GM10847 (cell line): ENCODE data around the gene PFKFB4.

Experiments
- POLR2A ChIP-seq: IDR thresholded peaks from 2 replicates; pipeline ENCODE4 v1.6.1; 2011; ENCODE audit not compliant: insufficient read length; ENCODE audit errors: extremely low read depth

The PFKFB4 gene

DNA sequence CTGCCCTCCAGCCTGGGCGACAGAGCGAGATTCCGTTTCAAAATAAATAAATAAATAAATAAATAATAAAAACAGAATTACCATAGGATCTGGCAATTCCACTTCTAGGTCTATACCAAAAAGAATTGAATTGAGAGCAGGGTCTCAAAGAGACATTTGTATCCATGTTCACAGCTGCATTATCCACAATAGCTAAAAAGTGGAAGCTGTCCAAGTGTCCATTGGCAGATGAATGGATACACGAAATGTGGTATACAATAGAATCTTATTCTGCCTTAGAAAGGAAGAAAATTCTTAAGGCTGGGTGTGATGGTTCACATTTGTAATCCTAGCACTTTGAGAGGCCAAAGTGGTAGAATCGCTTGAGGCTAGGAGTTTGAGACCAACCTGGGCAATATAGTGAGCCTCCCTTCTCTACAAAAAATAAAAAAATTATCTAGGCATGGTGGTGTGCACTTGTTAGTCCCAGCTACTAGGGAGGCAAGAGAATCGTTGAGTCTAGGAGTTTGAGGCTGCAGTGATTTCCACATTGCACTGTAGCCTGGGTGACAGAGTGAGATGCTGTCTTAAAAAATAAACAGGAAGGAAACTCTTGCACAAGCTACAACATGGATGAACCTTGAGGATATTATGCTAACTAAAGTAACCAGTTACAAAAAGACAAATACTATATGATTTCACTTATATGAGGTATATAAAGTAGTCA, 24.2 kb downstream of the PFKFB4 start:
- no peak for TF ChIP-seq POLR2A

DNA sequence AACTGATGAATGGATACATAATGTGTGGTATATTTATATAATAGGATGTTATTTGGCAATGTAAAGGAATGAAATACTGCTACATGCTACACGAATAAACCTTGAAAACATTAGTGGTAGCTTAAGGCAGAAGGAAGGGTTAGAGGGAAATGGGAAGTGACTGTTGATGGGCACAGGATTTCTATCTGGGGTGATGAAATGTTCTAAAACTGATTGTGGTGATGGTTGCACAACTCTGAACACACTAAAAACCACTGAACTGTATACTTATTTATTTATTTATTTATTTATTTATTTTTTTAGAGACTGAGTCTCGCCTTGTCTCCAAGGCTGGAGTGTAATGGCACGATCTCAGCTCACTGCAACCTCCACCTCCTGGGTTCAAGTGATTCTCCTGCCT, 27.8 kb downstream of the PFKFB4 start:
- TF ChIP-seq POLR2A, result no peak

DNA sequence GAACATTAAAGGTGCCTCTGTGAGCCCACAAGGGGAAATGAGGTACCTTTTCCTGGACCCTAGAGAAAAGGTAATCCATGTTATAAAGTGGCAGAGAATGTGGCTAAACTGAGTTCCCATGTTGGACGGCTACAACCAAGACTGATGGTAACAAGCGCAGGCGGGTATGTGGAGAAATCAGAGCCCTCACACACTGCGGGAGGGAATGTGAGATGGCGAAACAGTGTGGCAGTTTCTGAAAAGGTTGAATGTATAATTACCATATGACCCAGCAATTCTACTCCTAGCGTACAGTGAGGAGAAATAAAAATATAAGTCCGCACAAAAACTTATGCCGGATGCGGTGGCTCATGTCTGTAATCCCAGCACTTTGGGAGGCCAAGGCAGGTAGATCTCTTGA, 28.6 kb downstream of the PFKFB4 start:
- TF ChIP-seq POLR2A, result no peak

DNA sequence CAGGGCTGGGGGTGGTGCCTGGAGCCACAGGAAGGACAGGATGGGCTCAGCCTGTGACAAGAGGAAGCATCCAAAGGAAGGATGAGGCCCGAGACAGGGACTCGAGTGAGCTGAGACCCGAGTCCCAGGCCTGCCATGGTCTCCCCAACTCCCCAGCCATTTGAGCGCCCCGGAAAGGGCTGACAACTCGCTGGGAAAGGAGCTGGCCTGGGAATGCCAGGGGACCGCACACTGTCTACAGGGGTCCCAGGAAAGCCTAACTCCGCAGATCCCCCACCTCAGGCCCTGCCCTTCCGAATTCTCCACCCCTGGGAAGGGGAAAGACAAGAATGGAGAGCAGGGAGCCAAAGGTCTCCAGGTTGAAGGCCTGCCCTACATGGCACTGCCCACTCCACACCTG, 31.6 kb downstream of the PFKFB4 start:
- TF ChIP-seq POLR2A, result no peak

DNA sequence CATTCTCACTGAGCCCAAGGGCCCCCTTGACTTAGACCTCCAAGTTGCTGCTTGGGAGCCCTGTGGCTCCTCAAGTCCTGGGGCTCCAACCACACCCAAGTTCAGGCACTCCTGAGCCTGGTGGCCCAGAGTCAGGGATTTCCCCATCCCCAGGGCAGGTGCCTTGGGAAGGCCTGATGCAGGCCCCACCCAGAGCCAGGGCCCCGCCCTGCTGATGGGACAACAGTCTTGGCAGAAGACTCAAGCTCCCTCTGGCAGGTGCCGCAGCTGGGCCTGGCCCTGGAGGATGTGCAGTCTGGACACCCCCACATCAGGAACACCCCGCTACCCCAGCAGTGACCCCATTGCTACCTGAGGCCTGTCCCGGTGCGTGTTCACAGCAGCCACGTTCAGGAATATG, 35.0 kb downstream of the PFKFB4 start:
- TF ChIP-seq POLR2A, result no peak

DNA sequence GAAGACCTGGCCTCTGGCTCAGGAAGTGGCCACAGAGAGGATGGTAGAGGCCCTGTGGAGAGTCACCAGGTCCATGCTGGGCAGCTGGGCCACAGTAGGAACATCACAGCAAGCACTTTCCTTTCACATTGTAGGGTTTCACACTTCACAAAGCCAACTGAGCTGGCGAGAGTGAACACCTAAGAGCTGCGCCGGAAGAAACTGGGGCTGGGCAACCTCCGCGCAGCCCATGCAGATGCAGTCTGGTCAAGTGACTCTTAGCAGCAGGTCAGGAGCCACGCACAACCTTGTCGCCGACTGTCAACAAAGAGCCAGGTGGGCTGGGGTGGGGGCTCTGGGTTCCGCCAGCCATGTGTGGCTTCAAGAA, 37.3 kb downstream of the PFKFB4 start:
- no peak for TF ChIP-seq POLR2A

DNA sequence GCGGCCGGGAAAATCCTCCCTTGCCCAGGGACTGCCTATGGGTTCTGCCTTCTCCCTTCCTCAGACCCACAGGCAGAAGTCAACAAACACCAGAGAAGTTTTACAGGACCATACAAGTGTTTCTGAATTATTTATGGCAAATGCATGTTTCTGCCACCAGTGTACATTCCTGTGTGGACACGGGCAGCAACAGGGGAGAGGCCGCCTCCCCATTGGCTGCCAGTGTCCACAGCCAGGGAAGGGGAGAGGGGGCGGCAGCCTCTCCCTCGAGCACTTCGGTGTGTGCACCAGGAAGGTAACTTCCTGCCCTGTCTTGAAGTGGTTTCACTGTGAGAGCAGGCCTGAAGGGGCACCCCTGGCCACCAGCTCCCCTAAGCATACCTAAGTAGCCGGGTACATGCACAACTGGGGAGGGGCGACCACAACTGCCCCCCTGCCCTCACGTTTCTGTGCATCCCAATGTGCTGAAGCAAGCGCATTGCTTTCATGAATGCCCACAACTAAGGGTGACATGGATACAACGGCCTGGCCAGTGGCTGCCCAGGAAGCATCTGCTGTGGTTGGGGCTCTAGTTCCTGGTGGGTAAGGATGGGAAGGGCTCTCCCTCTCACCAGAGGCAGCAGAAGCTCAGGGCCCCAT, 37.8 kb downstream of the PFKFB4 start:
- no peak for TF ChIP-seq POLR2A

DNA sequence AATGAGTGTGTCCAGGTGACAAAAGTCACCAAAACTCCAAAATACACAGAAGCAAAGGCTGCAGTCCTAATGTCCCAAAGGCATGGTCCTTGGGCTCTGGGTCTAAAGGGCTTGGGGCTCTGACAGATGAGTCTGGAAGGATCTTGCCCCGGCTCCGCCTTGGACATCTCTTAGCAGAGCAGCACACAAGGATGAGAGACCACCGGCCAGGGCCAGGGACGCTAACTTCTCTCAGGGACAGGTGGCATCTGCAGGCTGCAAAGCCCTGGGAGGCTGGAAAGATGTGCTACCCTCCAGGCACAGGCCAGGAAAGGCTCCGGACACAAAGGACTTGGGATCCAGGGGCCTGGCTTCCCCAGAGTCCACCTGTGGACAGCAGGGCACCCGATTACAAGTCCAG, 38.5 kb downstream of the PFKFB4 start:
- no peak for TF ChIP-seq POLR2A

DNA sequence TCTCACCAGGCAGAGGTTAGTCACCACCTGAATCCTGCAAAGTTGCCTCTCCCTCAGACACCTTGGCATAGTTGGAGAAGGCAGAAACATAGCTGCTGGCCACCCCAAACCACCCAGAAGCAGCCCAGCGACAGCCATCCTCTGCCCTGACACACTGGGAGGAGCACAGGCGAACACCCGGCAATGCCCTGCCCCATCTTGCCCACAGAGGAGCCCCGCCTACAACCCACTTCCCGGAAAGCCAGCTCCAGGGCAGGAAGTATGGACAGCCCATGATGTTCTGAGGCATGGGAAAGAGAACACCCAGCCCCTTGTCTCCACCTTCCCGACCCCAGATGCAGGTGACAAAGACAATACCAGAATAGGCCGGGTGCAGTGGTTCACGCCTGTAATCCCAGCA, 40.0 kb downstream of the PFKFB4 start:
- no peak for TF ChIP-seq POLR2A

DNA sequence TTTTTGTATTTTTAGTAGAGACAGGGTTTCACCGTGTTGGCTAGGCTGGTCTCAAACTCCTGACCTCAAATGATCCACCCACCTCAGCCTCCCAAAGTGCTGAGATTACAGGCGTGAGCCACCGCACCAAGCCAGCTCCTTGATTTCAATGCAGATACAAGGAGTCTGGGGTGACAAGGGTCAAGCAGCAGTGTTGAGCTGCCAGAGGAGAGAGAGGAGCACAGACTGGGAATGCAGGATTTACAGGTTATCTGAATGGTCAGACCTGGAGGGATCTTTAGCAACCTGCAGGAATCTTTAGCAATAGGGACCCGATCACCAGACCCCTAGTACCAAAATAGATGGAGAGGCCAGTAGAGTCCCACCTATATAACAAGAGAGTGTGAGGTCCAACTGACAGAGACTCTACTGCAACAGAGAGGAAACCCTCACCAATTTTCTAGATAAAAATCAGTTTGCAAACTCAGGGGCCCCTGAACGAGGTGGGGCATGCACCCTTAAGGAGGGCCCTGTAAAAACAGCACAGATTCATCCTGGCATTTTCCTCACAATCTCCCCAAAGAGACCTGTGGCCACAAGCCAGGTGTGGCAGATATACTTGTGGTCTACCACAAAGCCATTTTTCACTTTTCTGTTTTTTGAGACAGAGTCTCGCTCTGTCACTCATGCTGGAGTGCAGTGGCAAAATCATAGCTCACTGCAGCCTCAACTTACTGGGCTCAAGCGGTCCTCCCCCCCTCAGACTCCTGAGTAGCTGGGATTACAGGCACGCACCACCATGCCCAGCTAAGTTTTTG, 42.0 kb downstream of the PFKFB4 start:
- TF ChIP-seq POLR2A, result no peak

DNA sequence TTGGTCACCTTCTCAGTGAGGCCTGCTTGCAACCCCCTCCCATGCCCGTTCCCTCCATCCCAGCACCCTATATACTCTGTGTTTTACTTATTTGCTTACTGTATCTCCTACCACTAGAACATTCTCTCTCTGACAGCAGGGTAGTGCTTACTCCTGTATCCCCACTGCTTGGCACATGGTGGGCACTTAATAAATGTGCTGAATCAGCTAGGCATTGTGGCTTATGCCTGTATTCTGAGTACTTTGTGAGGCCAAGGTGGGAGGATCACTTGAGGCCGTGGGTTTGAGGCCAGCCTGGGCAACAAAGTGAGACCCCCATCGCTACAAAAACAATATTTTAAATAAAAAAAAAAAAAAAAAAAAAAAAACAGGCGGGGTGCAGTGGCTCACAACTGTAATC, 45.1 kb downstream of the PFKFB4 start:
- TF ChIP-seq POLR2A, result no peak

DNA sequence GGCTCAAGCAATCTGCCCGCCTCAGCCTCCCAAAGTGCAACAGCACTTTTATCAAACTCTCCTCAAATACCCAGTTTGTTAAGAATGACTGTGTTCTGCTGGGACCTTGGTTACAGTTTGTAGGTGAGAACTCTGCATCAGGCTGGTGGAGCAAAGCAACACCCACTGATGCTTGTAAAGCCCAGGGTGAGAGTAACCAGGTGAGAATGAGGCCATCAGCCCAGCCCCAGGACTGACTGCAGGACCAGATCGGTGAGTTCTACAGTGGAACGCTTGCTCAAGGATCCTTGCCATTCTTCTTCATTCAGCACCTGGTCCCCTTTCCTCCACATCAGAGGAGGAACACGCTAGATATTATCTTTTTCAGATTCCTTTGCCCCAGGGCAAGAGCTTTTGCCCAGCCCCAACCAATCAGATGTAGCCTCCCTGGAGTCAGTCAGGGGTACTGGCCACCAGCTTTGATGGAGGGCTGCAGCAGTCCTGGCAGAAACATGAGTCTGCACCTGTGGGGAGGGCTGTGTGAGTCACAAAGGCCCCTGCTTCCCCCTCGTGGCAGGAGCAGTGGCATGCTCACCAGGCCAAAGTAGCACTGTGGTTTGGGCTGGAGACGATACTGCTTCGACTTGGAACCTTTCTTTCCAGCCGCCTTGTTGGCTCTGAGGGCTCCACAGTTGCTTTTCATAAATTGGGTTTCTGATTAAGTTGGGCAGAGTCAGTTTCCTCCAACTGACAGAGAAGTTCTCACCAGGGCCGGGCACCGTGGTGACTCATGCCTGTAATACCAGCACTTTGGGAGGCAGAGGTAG, 49.1 kb downstream of the PFKFB4 start:
- no peak for TF ChIP-seq POLR2A

DNA sequence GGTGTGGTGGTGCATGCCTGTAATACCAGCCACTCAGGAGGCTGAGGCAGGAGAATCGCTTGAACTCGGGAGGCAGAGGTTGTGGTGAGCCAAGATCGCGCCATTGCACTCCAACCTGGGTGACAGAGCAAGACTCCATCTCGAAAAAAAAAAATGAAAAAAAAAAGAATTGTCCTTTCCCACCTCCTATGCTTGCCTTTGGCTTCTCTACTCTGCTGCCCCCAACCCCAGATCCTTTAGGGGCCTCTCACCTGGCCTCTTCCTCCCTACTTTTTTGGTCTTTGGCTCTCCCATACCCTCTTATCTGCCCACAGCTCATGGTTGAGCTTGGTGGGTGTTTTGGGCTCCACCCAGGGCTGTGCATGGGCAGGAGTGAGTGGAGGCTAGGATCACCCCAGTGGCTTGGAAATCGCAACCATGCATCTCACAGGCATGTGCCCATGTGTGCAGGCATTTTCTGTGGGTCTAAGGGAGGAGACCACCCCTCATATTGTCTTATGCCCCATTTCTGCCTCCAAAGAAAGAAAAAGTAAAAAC, 50.6 kb downstream of the PFKFB4 start:
- no peak for TF ChIP-seq POLR2A

DNA sequence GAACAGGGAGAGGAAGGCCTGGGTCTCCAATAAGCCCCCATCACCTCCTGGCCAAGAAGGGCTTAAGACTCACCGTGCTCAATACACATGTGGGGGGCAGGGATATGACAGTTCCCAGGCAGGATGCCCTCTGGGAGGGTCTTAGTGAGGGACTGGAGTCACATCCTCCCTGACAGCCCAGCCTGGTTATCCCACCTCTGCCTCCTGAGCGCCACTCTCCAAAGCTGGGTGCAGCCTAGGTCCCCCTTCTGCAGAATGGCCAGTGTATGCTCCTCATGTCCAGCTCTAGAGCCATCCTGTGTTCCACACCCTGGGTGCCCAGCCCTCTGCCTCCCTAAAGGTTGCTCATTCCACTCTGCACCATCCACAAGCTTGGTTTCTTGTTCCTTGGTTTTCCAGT, 51.5 kb downstream of the PFKFB4 start:
- TF ChIP-seq POLR2A, result no peak
